Esophagus squamous epithelium (tissue), 4 donors: ENCODE results near the gene RIMS4.

ENCODE experiments used
- CTCF ChIP-seq, 6 experiments: fragments of 450-650 bp in 4 of 6; fragments of 200-600 bp in 2 of 6; sonication (generic) in 2 of 6; IDR thresholded peaks; one replicate each; pipeline ENCODE4 v1.5.1; 2016 to 2019; ENCODE audit warnings: antibody characterized with exemption in 6 of 6, mild to moderate bottlenecking in 4 of 6, moderate library complexity in 4 of 6
- POLR2A ChIP-seq, 4 donors: fragments of 450-650 bp; IDR thresholded peaks; one replicate each; pipeline ENCODE4 v1.6.1; 2017; ENCODE audit warnings: antibody characterized with exemption in 4 of 4, mild to moderate bottlenecking in 4 of 4, moderate library complexity in 3 of 4

- no peak for TF ChIP-seq CTCF (IDR thresholded peaks at IDR 0.05)
- TF ChIP-seq POLR2A (IDR thresholded peaks at IDR 0.05) = no peak
Observed at GRCh38 chr20:44837946-44838345, 27.6 kb upstream of the RIMS4 start.
